ENCODE measurements around the gene BRSK1. TPM values are rescaled to one million over a fixed set of nuclear protein-coding genes. Genes with fewer than 3 reads are reported as not detected.

BRSK1 gene
- total and polyA plus RNA-seq, 4 donors = 0.53 to 6.4 (median 1.5) TPM

DNA sequence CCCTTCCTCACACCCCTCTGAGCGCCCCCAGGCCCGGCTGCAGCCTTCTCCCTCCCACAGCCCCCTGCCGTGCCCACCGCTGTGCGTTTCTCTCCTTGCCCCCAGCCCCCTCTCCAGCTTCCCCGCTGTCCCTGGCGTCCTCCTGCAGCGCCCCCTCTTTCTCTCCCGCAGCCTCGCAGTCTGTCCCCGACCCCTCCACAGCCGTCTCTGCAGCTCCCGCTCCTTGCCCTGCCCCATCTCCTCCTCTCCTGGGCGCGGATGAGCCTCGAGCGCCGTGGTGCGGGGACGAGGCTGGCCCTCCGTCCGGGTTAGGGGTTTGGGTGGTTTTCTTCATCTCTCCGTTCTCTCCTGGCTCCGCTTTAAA lies 57.0 kb downstream of the BRSK1 start:
- Histone ChIP-seq H3K4me3 (peak overlapping the region; percentile 50), H3K9me3 (ENCODE audit: control insufficient read depth in 4 of 4, insufficient read depth in 3 of 4, low read length in 3 of 4) (no peaks in the 10 kb centered on the region), H3K36me3 (ENCODE audit: control insufficient read depth in 4 of 4, insufficient read depth in 4 of 4, low read length in 4 of 4) (peaks cover 0 to 17% (median 6%) of the 10 kb centered on the region in 4 donors), H3K9ac (ENCODE audit: insufficient read depth in 1 of 2, low read length in 2 of 2) (no peak overlapping the region), H3K27ac (ENCODE audit: low read depth in 1 of 2, low read length in 1 of 2) (no peak overlapping the region), H3K4me1 (ENCODE audit: control insufficient read depth in 5 of 5, insufficient read depth in 5 of 5, low read length in 5 of 5) (peaks cover 6 to 23% (median 9%) of the 10 kb centered on the region in 5 donors), H3K27me3 (ENCODE audit: control insufficient read depth in 3 of 3, insufficient read depth in 3 of 3, low read length in 2 of 3) (no peaks in the 10 kb centered on the region)
- peak; percentile 45 to 57 (median 47) for DNase-seq
- WGBS, 2 donors = 1 to 4% methylated on average over 23 to 24 of the region's 24 CpGs
- TF ChIP-seq, protein P1, sequence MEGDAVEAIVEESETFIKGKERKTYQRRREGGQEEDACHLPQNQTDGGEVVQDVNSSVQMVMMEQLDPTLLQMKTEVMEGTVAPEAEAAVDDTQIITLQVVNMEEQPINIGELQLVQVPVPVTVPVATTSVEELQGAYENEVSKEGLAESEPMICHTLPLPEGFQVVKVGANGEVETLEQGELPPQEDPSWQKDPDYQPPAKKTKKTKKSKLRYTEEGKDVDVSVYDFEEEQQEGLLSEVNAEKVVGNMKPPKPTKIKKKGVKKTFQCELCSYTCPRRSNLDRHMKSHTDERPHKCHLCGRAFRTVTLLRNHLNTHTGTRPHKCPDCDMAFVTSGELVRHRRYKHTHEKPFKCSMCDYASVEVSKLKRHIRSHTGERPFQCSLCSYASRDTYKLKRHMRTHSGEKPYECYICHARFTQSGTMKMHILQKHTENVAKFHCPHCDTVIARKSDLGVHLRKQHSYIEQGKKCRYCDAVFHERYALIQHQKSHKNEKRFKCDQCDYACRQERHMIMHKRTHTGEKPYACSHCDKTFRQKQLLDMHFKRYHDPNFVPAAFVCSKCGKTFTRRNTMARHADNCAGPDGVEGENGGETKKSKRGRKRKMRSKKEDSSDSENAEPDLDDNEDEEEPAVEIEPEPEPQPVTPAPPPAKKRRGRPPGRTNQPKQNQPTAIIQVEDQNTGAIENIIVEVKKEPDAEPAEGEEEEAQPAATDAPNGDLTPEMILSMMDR (IDR thresholded peaks at IDR 0.05; ENCODE audit: control extremely low read depth, extremely low read depth) = no peak
- no peak for ATAC-seq (ENCODE audit: insufficient read depth, low FRiP score)

DNA sequence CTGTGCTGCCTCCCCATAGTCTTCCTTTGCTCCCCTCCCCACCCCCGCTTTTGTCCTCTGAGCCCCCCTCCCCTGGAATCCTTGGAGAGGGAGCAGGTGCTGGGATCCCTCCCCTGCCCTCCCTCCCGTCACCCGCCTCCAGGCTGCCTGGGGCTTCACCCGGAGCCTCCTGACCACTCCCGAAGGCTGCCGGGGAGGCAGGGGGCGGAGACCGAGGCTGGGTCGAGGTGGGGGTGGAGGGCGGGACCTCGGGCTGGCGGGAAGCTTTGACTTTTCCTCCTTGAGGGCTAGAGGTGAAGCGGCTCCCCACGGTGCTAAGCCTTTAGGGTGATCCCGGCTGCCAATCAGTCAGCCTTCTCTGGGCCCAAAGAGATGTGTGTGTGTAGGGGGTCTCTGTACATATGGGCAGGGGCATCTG lies 57.4 kb downstream of the BRSK1 start:
- peaks cover 6 to 23% (median 9%) of the 10 kb centered on the region in 5 donors for H3K4me1 ChIP-seq (ENCODE audit: control insufficient read depth in 5 of 5, insufficient read depth in 5 of 5, low read length in 5 of 5)
- no peak overlapping the region for H3K9ac ChIP-seq (ENCODE audit: insufficient read depth in 1 of 2, low read length in 2 of 2)
- no peak overlapping the region for H3K4me3 ChIP-seq
- 1 to 5% methylated on average over 14 to 15 of the region's 15 CpGs for WGBS, 2 donors
- H3K27me3 ChIP-seq (ENCODE audit: control insufficient read depth in 3 of 3, insufficient read depth in 3 of 3, low read length in 2 of 3) = no peaks in the 10 kb centered on the region
- TF ChIP-seq, protein P1 (IDR thresholded peaks at IDR 0.05; ENCODE audit: control extremely low read depth, extremely low read depth) = no peak
- no peak overlapping the region for H3K27ac ChIP-seq (ENCODE audit: low read depth in 1 of 2, low read length in 1 of 2)
- H3K9me3 ChIP-seq (ENCODE audit: control insufficient read depth in 4 of 4, insufficient read depth in 3 of 4, low read length in 3 of 4) = no peaks in the 10 kb centered on the region
- ATAC-seq (ENCODE audit: insufficient read depth, low FRiP score) (no peak), DNase-seq (peak; percentile 53 to 79 (median 78))
- peaks cover 0 to 17% (median 6%) of the 10 kb centered on the region in 4 donors for H3K36me3 ChIP-seq (ENCODE audit: control insufficient read depth in 4 of 4, insufficient read depth in 4 of 4, low read length in 4 of 4)

DNA sequence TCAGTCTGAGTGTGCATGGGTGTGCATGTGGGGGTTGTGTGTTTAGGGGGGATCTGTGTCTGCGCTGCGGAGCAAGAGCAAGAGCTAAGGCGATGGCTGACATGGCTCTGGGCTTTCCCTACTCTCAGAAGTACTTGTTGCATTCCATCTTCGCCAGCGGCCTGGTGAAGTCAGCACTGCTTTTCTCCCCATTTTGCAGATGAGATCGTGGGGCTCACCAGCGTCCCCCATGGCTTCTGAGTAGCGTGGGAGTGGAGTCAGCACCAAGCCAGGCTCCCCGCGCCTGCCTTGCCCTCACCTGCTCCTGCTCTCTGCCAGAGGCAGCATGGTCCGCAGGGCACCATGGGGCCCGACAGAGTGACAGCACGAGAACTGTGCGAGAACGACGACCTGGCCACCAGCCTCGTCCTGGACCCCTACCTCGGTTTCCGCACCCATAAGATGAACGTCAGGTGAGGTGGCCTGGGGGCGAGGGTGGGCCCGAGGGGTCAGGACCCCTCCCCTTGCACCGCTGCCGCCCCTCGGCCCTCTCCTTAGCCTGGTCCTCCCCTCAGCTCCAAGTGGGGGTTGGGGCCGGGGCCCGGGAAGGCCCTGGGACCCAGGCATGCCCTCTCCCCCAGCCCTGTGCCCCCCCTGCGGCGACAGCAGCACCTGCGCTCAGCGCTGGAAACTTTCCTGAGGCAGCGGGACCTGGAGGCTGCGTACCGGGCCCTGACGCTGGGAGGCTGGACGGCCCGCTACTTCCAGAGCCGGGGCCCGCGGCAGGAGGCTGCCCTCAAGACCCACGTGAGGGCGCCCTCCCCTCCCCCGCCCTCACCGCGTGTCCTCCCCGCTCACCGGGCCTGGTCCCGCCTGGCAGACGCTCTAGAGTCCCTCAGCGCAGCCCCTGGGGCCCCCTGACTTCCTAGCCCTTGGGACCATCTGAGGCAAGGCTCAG lies 58.1 kb downstream of the BRSK1 start:
- TF ChIP-seq, protein P1 (IDR thresholded peaks at IDR 0.05; ENCODE audit: control extremely low read depth, extremely low read depth) = no peak
- DNase-seq (no peak), ATAC-seq (ENCODE audit: insufficient read depth, low FRiP score) (no peak)
- Histone ChIP-seq H3K4me3 (no peak overlapping the region), H3K27me3 (ENCODE audit: control insufficient read depth in 3 of 3, insufficient read depth in 3 of 3, low read length in 2 of 3) (no peaks in the 10 kb centered on the region), H3K4me1 (ENCODE audit: control insufficient read depth in 5 of 5, insufficient read depth in 5 of 5, low read length in 5 of 5) (peaks cover 6 to 23% (median 9%) of the 10 kb centered on the region in 5 donors), H3K36me3 (ENCODE audit: control insufficient read depth in 4 of 4, insufficient read depth in 4 of 4, low read length in 4 of 4) (peaks cover 0 to 22% (median 6%) of the 10 kb centered on the region in 4 donors), H3K9me3 (ENCODE audit: control insufficient read depth in 4 of 4, insufficient read depth in 3 of 4, low read length in 3 of 4) (no peaks in the 10 kb centered on the region), H3K27ac (ENCODE audit: low read depth in 1 of 2, low read length in 1 of 2) (no peak overlapping the region), H3K9ac (ENCODE audit: insufficient read depth in 1 of 2, low read length in 2 of 2) (no peak overlapping the region)
- 89 to 92% methylated on average over 50 of the region's 50 CpGs for WGBS, 2 donors

All from lung (tissue), 12 donors.